ENCODE data around the gene PDZRN4.

GRCh38 chr12:41442896-41443295, 254.8 kb downstream of the PDZRN4 start:
- TF ChIP-seq CTCF (IDR thresholded peaks at IDR 0.05), result no peak
- TF ChIP-seq POLR2A (IDR thresholded peaks at IDR 0.05), result no peak

All from suprapubic skin (tissue), 3 donors.